GM23338 (cell line): Measurements from ENCODE around the gene SMYD1. TPM values are rescaled to one million over a fixed set of nuclear protein-coding genes. Genes with fewer than 3 reads are reported as not detected.

ENCODE experiments used
- ATAC-seq: fragments of 200-7000 bp; cut with Tn5 transposase; 3 replicates; pipeline ENCODE4 v1.9.1; 2020
- DNase-seq: peaks from one replicate; pipeline ENCODE4 v3.0.0-alpha.2; 2015; ENCODE audit warnings: low spot score
- H2AFZ ChIP-seq: fragments of 200-600 bp; sonication (generic); 2 replicates; pipeline ENCODE4 v1.8.0; 2016; ENCODE audit warnings: antibody characterized with exemption, mild to moderate bottlenecking, moderate library complexity
- H3F3A ChIP-seq: fragments of 200-600 bp; sonication (generic); replicated peaks from 2 replicates; pipeline ENCODE4 v1.8.0; 2017; ENCODE audit warnings: antibody characterized with exemption, mixed run types, low read depth
- H3K27ac ChIP-seq: fragments of 200-600 bp; sonication (generic); 2 replicates; pipeline ENCODE4 v1.6.1; 2016; ENCODE audit warnings: low read depth
- H3K27me3 ChIP-seq: fragments of 200-600 bp; sonication (generic); 2 replicates; pipeline ENCODE4 v1.8.0; 2016; ENCODE audit warnings: mild to moderate bottlenecking, mixed run types, moderate library complexity; ENCODE audit not compliant: insufficient read depth
- H3K36me3 ChIP-seq: fragments of 200-600 bp; sonication (generic); 2 replicates; pipeline ENCODE4 v1.8.0; 2016; ENCODE audit warnings: mild to moderate bottlenecking; ENCODE audit not compliant: insufficient read depth
- H3K4me1 ChIP-seq: fragments of 200-600 bp; sonication (generic); 2 replicates; pipeline ENCODE4 v1.8.0; 2016; ENCODE audit warnings: mild to moderate bottlenecking, moderate library complexity; ENCODE audit not compliant: insufficient read depth
- H3K4me2 ChIP-seq: fragments of 200-600 bp; sonication (generic); 2 replicates; pipeline ENCODE4 v1.7.1; 2017; ENCODE audit warnings: mixed run types
- H3K4me3 ChIP-seq: fragments of 200-600 bp; sonication (generic); 2 replicates; pipeline ENCODE4 v1.6.1; 2016; ENCODE audit warnings: mixed run types
- H3K79me2 ChIP-seq: fragments of 200-600 bp; sonication (generic); replicated peaks from 2 replicates; pipeline ENCODE4 v1.8.0; 2017; ENCODE audit warnings: mild to moderate bottlenecking; ENCODE audit not compliant: insufficient read depth
- H3K9me2 ChIP-seq: fragments of 200-600 bp; sonication (generic); 2 replicates; pipeline ENCODE4 v1.8.0; 2017; ENCODE audit not compliant: insufficient read depth
- H4K20me1 ChIP-seq: fragments of 200-600 bp; sonication (generic); replicated peaks from 2 replicates; pipeline ENCODE4 v1.8.0; 2017; ENCODE audit warnings: mild to moderate bottlenecking; ENCODE audit not compliant: insufficient read depth
- H3K27ac Mint-ChIP-seq: 2 replicates; pipeline ENCODE4 v1.8.0; 2020; ENCODE audit warnings: inconsistent platforms, mild to moderate bottlenecking, moderate library complexity, mixed read lengths
- H3K27me3 Mint-ChIP-seq: 3 replicates; pipeline ENCODE4 v1.8.0; 2022; ENCODE audit warnings: low read depth, mild to moderate bottlenecking, moderate library complexity, mixed read lengths, inconsistent platforms; ENCODE audit not compliant: insufficient read depth, poor library complexity
- H3K36me3 Mint-ChIP-seq: 3 replicates; pipeline ENCODE4 v1.8.0; 2021; ENCODE audit warnings: low read depth, mild to moderate bottlenecking, inconsistent platforms, moderate library complexity, mixed read lengths
- H3K4me1 Mint-ChIP-seq: 3 replicates; pipeline ENCODE4 v1.8.0; 2020; ENCODE audit warnings: mild to moderate bottlenecking, inconsistent platforms, mixed read lengths
- H3K4me3 Mint-ChIP-seq: 3 replicates; pipeline ENCODE4 v1.8.0; 2021; ENCODE audit warnings: moderate library complexity, mild to moderate bottlenecking, inconsistent platforms, mixed read lengths
- H3K9me3 Mint-ChIP-seq: 3 replicates; pipeline ENCODE4 v1.8.0; 2020; ENCODE audit warnings: moderate library complexity, mild to moderate bottlenecking, inconsistent platforms, mixed read lengths
- CREB1 ChIP-seq: fragments of 250-450 bp; sonication (Bioruptor Pico); IDR thresholded peaks from 2 replicates; pipeline ENCODE4 v1.5.0; 2020; ENCODE audit warnings: low read depth, mild to moderate bottlenecking, moderate library complexity
- NANOG ChIP-seq: IDR thresholded peaks from 2 replicates; pipeline ENCODE4 v1.6.1; 2016; ENCODE audit warnings: antibody characterized with exemption, borderline replicate concordance
- ZNF462 ChIP-seq: fragments of 250-450 bp; sonication (Bioruptor Pico); IDR thresholded peaks from 2 replicates; pipeline ENCODE4 v1.5.0; 2020; ENCODE audit warnings: mild to moderate bottlenecking, moderate library complexity
- polyA plus RNA-seq: library from polyadenylated mRNA; unstranded; fragments of >200 nt; fragmentation: Nextera tagmentation; extraction: Ambion mirVana; gene quantifications from 2 replicates; pipeline ENCODE4 v1.2.1, GENCODE V29; 2016
- total RNA-seq: library from RNA; depleted of rRNA; stranded (reverse); fragments of >200 nt; shearing (Covaris generic); gene quantifications from 2 replicates; pipeline ENCODE4 v1.2.3, GENCODE V29; 2014

Gene SMYD1
- total and polyA plus RNA-seq, 2 experiments from 2014 or later: 0.07 TPM; not detected in 1

- Histone ChIP-seq H3K4me3 (no peak overlapping the region), H2AFZ (no peak overlapping the region), H3K36me3 (no peaks in the 10 kb centered on the region), H3K4me2 (no peak overlapping the region), H3K27ac (no peak overlapping the region), H4K20me1 (no peaks in the 10 kb centered on the region), H3K27me3 (no peaks in the 10 kb centered on the region), H3K9me2 (no peaks in the 10 kb centered on the region), H3K4me1 (no peaks in the 10 kb centered on the region), H3F3A (no peaks in the 10 kb centered on the region), H3K79me2 (no peaks in the 10 kb centered on the region)
- Mint-ChIP-seq H3K27ac (no peak overlapping the region), H3K36me3 (no peaks in the 10 kb centered on the region), H3K9me3 (no peaks in the 10 kb centered on the region; the same call in 2 of the 3 replicates), H3K4me1 (peaks cover 14% of the 10 kb centered on the region; the same call in 2 of the 3 replicates), H3K27me3 (peaks cover 2% of the 10 kb centered on the region), H3K4me3 (no peak overlapping the region)
- no peak for TF ChIP-seq CREB1 (CRISPR knock-in tag)
- TF ChIP-seq ZNF462 (CRISPR knock-in tag): no peak
- DNase-seq (no peak), ATAC-seq (no peak)
These were observed 23.0 kb downstream of the SMYD1 start for GRCh38 chr2:88090446-88091283.

GRCh38 chr2:88091943-88092342 is 24.3 kb downstream of the SMYD1 start:
- Histone ChIP-seq H3K4me2 (no peak overlapping the region), H3K4me3 (no peak overlapping the region), H4K20me1 (no peaks in the 10 kb centered on the region), H3K79me2 (no peaks in the 10 kb centered on the region), H3F3A (no peaks in the 10 kb centered on the region), H3K36me3 (no peaks in the 10 kb centered on the region), H2AFZ (no peak overlapping the region), H3K9me2 (no peaks in the 10 kb centered on the region), H3K27ac (no peak overlapping the region), H3K27me3 (no peaks in the 10 kb centered on the region), H3K4me1 (no peaks in the 10 kb centered on the region)
- no peak overlapping the region for H3K27ac Mint-ChIP-seq
- H3K27me3 Mint-ChIP-seq: peaks cover 2% of the 10 kb centered on the region
- no peaks in the 10 kb centered on the region; the same call in 2 of the 3 replicates for H3K9me3 Mint-ChIP-seq
- ATAC-seq (no peak), DNase-seq (no peak)
- H3K4me1 Mint-ChIP-seq: peaks cover 16% of the 10 kb centered on the region
- no peaks in the 10 kb centered on the region for H3K36me3 Mint-ChIP-seq
- no peak overlapping the region for H3K4me3 Mint-ChIP-seq
- TF ChIP-seq CREB1 (CRISPR knock-in tag) (no peak), ZNF462 (CRISPR knock-in tag) (no peak), NANOG (no peak)
